GM12872 (cell line): ENCODE measurements around the gene TMEM135.

Source experiments
- TF ChIP-seq, protein P1 (sequence below): IDR thresholded peaks from 3 replicates; pipeline ENCODE4 v1.5.1; 2011; ENCODE audit warnings: low read depth, mild to moderate bottlenecking, low read length, moderate library complexity; ENCODE audit not compliant: insufficient read depth

The TMEM135 gene

DNA sequence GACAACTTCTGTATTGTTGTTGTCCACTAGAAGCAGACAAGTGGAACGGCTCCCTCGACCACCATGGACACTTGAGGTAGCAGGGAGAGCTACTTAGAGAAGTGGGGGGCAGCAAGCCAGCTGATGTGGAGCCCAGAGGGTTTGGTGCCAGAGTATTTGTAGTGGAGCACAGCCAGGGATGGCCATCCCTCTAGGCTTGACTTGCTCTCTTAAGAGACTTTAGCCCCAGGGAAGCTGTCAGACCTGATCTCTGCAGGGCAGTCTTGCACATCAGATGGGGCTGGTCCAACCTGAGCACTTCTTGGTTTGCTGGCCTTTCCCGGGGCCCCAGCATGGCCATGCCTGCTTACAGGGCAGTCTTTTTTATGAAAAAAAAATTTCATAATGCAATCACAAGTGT, 15.0 kb upstream of the TMEM135 start:
- TF ChIP-seq, protein P1, sequence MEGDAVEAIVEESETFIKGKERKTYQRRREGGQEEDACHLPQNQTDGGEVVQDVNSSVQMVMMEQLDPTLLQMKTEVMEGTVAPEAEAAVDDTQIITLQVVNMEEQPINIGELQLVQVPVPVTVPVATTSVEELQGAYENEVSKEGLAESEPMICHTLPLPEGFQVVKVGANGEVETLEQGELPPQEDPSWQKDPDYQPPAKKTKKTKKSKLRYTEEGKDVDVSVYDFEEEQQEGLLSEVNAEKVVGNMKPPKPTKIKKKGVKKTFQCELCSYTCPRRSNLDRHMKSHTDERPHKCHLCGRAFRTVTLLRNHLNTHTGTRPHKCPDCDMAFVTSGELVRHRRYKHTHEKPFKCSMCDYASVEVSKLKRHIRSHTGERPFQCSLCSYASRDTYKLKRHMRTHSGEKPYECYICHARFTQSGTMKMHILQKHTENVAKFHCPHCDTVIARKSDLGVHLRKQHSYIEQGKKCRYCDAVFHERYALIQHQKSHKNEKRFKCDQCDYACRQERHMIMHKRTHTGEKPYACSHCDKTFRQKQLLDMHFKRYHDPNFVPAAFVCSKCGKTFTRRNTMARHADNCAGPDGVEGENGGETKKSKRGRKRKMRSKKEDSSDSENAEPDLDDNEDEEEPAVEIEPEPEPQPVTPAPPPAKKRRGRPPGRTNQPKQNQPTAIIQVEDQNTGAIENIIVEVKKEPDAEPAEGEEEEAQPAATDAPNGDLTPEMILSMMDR, result no peak

DNA sequence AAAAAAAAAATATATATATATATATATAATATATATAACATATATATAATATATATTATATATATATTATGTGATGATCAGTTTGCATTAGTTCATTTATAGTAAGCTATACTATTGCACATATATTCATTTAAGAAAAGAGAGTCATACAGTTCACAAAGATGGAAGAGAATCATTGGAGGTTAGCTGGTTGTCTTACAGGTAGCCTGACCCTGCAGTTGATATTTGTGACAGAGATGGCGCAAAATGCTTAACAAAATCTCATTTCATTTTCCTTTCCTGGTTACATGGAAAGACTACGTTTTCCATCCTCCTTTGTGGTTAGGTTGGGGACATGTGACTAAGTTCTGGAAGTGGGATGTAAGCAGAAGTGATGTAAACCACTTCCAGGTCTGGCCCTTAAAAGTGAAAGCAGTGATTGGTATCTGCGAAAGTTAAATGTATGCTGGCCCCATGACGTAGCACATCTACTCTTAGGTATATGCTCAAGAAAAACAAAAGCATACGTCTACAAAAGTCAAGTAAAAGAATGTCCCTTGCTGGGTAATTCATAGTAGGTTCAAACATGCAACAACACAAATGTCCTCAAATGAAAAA, 7.2 kb upstream of the TMEM135 start:
- TF ChIP-seq, protein P1, result no peak

DNA sequence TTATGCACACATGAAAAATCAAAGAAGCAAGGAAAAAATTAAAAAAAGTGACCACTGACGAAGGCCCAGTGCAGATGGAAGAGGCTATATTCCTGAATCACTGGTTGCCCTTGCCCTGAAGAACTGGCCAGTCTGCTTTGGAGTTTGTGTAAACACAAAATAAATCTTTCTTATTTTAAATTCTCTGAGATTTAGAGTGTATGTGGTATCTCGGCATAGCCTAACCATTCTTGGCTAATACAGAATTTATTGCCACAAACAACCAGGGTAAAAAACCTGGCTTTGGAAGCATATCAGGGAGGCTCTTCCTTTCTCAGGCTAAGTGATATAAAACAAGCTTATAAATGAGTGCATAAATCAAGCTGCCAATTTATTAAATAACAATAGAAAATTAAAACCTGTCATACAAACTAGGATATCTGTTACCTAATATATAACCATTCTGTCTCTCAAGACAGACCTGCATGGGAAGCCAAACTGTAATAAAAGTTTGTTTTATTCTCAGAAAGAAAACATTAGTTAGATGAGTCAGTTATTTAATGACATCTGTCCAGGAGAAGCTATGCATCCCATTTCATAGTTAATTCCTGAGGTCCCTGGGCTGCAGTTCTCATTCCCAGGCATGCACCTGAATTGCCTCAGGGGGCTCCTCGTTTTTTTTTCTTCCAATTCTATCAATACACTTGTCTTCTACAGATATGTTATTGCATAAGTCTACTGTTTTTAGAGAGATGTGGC, 6.1 kb upstream of the TMEM135 start:
- TF ChIP-seq, protein P1, result no peak

DNA sequence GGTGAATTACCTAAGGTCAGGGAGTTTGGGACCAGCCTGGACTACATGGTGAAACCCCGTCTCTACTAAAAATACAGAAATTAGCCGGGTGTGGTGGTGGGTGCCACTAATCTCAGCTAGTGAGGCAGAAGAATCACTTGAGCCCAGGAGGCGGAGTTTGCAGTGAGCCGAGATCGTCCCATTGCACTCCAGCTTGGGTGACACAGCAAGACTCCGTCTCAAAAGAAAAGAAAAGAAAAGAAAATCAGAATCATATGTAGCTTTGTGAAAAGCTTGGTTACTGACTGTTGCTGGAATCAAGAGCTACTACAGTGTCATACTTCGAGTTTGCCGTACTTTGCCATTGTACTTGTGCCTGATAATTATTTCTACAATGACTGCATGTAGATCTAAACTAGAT, 4.2 kb upstream of the TMEM135 start:
- TF ChIP-seq, protein P1, result no peak

DNA sequence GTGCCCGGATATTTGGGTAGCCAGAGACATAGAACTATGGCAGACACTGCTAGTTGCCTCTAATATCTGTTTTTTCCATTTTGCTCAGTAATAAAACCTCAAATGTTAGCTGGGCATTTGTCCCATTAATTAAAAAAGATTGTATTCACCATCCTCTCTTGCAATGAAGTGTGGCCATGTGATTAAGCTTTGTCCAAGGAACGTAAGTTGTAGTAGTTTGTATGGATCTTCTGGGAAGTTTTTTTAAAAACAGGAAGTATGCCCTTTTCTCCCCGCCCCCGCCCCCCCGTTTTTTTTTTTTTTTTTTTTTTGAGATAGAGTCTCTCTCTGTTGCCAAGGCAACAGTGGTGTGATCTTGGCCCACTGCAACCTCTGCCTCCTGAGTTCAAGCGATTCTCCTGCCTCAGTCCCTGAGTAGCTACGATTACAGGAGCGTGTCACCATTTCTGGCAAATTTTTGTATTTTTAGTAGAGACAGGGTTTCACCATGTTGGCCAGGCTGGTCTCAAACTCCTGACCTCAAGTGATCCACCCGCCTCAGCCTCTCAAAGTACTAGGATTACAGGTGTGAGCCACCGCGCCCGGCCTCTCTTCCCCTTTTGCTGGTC, 1.7 kb upstream of the TMEM135 start:
- TF ChIP-seq, protein P1, result no peak

DNA sequence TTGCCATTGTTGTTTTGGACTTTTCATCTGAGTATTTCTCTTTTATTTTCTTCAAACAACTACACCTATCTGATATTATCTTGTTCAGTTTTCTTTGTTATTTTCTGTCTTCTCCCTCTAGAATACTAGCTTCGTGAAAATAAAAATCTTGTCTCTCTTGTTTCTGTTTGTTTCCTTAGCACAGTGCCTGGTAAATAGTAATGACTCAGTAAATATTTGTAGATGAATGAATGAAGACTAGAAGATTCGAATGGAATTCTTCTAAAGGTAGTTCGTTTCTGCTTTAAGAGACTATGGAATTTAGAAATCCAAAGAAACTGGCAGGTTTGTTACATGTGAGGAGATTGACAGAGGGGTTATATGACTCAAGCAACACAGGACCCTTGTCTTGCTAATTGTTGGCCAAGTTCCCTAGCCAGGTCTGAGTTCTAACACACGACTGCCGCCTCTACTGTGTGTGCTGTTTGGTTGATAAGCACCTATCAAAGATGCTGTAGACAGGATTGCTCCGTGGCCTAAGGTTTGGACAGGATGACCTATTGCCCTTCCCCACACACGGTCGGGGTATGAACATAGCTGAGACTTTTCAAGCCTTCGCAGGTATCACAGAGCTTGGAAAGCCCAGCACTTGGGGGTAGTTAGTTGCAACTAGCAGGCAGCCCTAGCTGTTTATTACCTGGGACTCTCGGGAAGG, 831 bp upstream of the TMEM135 start:
- TF ChIP-seq, protein P1, result no peak
